HFFc6 (cell line): Measurements from ENCODE around the gene STEAP3. TPM values are rescaled to one million over a fixed set of nuclear protein-coding genes. Genes with fewer than 3 reads are reported as not detected.

Source experiments
- DNase-seq: peaks from one replicate; pipeline ENCODE4 v3.0.0-alpha.2; 2018
- H3K27ac Mint-ChIP-seq: 2 replicates; pipeline ENCODE4 v1.8.0; 2020; ENCODE audit warnings: mild to moderate bottlenecking, mixed read lengths
- H3K27me3 Mint-ChIP-seq: 2 replicates; pipeline ENCODE4 v1.8.0; 2021; ENCODE audit warnings: mild to moderate bottlenecking, moderate library complexity, mixed read lengths; ENCODE audit not compliant: insufficient read depth
- H3K36me3 Mint-ChIP-seq: 2 replicates; pipeline ENCODE4 v1.8.0; 2021; ENCODE audit warnings: low read depth, mixed read lengths
- H3K4me1 Mint-ChIP-seq: 2 replicates; pipeline ENCODE4 v1.8.0; 2020; ENCODE audit warnings: low read depth, mixed read lengths
- H3K4me3 Mint-ChIP-seq: 2 replicates; pipeline ENCODE4 v1.8.0; 2020; ENCODE audit warnings: mild to moderate bottlenecking, moderate library complexity, mixed read lengths
- H3K9me3 Mint-ChIP-seq: 2 replicates; pipeline ENCODE4 v1.8.0; 2020; ENCODE audit warnings: mild to moderate bottlenecking, mixed read lengths
- total RNA-seq, 6 experiments: library from RNA; stranded (reverse); fragmentation: NEBNext Ultra II Directional; extraction: Animal tissue kit (Norgen Biotek cat#: 25700); gene quantifications; 2 replicates in 1 of 6; 3 replicates in 5 of 6; pipeline ENCODE4 v1.2.3, GENCODE V29; 2021
- TF ChIP-seq, protein P1 (sequence below): fragments of 200-600 bp; sonication (generic); IDR thresholded peaks from 2 replicates; pipeline ENCODE4 v1.5.0; 2021; ENCODE audit warnings: antibody characterized with exemption, mild to moderate bottlenecking

The STEAP3 gene
- total RNA-seq, 6 experiments from 2014 or later: 20.7 to 37.3 (median 30.9) TPM

- Mint-ChIP-seq H3K9me3 (no peaks in the 10 kb centered on the region), H3K27me3 (peaks cover 12% of the 10 kb centered on the region), H3K4me3 (0 out of 2 replicates have a peak overlapping the region, but pooled peaks have one; percentile 27), H3K27ac (no peak overlapping the region), H3K4me1 (peaks cover 51% of the 10 kb centered on the region), H3K36me3 (peaks cover 5% of the 10 kb centered on the region; the same call in 1 of the 2 replicates)
- DNase-seq: no peak
- TF ChIP-seq, protein P1, sequence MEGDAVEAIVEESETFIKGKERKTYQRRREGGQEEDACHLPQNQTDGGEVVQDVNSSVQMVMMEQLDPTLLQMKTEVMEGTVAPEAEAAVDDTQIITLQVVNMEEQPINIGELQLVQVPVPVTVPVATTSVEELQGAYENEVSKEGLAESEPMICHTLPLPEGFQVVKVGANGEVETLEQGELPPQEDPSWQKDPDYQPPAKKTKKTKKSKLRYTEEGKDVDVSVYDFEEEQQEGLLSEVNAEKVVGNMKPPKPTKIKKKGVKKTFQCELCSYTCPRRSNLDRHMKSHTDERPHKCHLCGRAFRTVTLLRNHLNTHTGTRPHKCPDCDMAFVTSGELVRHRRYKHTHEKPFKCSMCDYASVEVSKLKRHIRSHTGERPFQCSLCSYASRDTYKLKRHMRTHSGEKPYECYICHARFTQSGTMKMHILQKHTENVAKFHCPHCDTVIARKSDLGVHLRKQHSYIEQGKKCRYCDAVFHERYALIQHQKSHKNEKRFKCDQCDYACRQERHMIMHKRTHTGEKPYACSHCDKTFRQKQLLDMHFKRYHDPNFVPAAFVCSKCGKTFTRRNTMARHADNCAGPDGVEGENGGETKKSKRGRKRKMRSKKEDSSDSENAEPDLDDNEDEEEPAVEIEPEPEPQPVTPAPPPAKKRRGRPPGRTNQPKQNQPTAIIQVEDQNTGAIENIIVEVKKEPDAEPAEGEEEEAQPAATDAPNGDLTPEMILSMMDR: no peak
These were observed 27.7 kb upstream of the STEAP3 start for GRCh38 chr2:119195887-119196286.

GRCh38 chr2:119196301-119197125 is 27.1 kb upstream of the STEAP3 start:
- H3K36me3 Mint-ChIP-seq: peaks cover 5% of the 10 kb centered on the region; the same call in 1 of the 2 replicates
- DNase-seq: peak; percentile 66
- H3K4me1 Mint-ChIP-seq: peaks cover 51% of the 10 kb centered on the region
- H3K27me3 Mint-ChIP-seq: peaks cover 13% of the 10 kb centered on the region
- H3K4me3 Mint-ChIP-seq: peak overlapping the region; percentile 27
- H3K9me3 Mint-ChIP-seq: no peaks in the 10 kb centered on the region
- TF ChIP-seq, protein P1: no peak
- H3K27ac Mint-ChIP-seq: peak overlapping the region; percentile 47

- TF ChIP-seq, protein P1: no peak
- Mint-ChIP-seq H3K4me3 (peak overlapping the region; percentile 27; the same call in 1 of the 2 replicates), H3K4me1 (peaks cover 51% of the 10 kb centered on the region), H3K9me3 (no peaks in the 10 kb centered on the region), H3K27ac (no peak overlapping the region), H3K27me3 (peaks cover 17% of the 10 kb centered on the region), H3K36me3 (peaks cover 5% of the 10 kb centered on the region; the same call in 1 of the 2 replicates)
- DNase-seq: no peak
These were observed 26.6 kb upstream of the STEAP3 start for GRCh38 chr2:119197126-119197405.

DNA sequence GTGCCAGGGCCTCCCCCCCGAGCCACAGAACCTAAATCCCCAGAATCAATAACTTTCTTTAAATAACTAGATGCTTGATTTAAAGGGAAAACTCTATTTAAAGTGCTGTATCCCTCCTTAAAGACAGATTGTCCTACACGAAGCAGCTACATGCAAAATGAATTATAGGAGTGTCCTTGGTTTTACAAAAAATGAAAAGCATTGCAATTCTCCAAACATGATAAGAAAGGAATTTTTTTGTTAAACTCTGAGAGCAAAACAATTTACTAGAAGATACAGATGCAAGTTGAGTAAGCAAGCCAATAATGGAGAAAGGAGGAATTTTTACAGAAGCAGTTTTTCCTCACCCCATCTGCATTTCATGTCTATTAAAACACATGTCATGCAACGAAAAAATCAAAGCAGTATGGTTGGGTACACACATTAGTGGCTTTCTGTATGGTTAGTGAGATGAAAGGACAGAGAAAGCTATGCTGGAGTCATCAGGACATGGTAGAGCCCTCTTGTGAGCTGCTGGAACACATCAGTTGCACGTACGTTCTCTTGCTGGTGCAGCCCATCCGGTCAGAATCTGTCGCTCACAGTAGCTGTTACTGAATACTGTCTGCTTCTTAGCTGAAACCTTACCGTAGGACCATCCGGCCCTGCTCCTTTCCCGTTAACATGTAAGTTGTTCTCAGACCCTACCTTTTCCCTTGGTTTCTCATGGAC is 25.9 kb upstream of the STEAP3 start:
- no peak overlapping the region; the same call in 1 of the 2 replicates for H3K27ac Mint-ChIP-seq
- peaks cover 19% of the 10 kb centered on the region for H3K27me3 Mint-ChIP-seq
- peaks cover 51% of the 10 kb centered on the region for H3K4me1 Mint-ChIP-seq
- no peak for DNase-seq
- peaks cover 5% of the 10 kb centered on the region; the same call in 1 of the 2 replicates for H3K36me3 Mint-ChIP-seq
- TF ChIP-seq, protein P1: no peak
- H3K4me3 Mint-ChIP-seq: peak overlapping the region; percentile 27; the same call in 1 of the 2 replicates
- H3K9me3 Mint-ChIP-seq: no peaks in the 10 kb centered on the region

DNA sequence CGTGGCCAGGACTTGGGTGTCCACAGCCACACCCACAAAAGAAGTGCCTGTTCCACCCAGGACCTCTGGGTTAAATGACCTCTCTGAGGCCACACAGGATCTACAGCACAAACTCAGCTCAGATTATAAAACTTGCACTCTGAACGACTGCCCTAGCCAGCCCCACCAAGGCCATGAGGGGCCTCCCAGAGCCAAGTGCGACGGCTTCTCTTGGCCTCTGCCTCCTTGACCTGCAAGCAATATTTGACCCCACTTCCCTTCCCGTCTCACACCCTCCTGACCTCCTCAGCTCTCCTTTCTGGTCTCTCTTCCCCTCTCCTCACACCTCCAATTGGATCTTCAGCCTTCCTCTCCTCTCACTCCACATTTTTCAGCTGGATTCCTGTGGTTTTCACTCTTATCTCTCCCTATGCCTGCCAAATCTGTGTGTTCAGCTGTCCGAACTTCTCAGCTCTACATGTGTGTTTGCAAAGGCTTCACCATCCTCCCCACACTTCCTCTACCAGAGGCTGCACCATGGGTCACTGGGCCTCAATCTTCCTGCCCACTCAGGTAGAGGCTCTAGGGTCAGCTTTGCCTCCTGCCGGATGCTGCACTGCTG is 25.3 kb upstream of the STEAP3 start:
- peaks cover 5% of the 10 kb centered on the region; the same call in 1 of the 2 replicates for H3K36me3 Mint-ChIP-seq
- no peak overlapping the region; the same call in 1 of the 2 replicates for H3K27ac Mint-ChIP-seq
- H3K4me3 Mint-ChIP-seq: peak overlapping the region; percentile 20; the same call in 1 of the 2 replicates
- DNase-seq: peak; percentile 27
- H3K4me1 Mint-ChIP-seq: peaks cover 51% of the 10 kb centered on the region
- H3K27me3 Mint-ChIP-seq: peaks cover 19% of the 10 kb centered on the region
- TF ChIP-seq, protein P1: no peak
- no peaks in the 10 kb centered on the region for H3K9me3 Mint-ChIP-seq
